ENCODE measurements around the gene MARK2.

Gene MARK2

DNA sequence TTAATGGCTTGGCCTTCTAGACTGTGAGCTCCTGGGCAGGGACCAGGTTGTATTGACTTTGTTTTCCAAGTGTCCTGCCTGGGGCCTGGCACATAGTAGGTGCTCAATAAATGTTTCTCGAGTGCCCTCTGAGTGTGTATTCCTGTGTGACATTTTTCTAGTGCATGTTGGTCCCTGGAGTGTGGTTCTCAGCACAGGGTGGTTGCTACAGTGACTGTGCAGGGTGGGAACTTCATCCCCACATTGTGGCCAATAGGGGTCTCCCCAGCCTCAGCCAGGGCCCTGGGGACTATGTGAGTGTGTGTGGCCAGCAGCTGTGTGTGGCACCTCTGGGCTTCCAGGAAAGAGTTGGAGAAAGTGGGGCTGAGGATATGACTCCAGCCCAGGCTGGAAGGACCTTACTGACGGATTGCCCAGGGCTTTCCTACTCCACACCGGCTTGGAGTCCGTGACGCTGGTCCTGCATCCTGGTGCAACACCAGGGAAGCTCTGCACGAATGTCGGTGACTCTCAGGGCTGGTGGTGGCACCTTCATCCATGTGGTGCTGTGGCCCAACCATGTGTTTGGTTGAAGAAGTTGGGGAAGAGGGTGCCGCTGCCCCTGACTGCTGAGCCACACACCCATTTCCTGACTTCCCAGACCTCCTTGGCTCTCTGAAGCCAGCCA, 9.0 kb upstream of the MARK2 start:
- no peak for DNase-seq (ENCODE audit: low read depth in 2 of 3, low spot score in 1 of 3)

DNA sequence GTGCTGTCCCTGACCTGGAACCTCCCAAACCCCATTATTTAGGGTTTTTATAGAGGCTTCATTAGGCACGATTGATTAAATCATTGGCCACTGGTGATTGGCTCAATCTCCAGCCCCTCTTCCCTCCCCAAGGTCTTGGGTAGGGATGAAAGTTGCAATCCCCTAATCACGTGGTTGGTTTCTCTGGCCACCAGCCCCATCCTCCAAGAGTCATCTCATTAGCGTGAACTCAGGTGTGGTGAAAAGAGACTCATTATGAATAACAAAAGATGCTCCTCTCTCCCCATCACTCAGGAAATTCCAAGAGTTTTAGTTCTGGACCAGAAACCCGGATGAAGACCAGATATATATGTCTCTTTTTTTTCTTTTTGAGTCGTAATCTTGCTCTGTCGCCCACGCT, 7.6 kb upstream of the MARK2 start:
- no peak for DNase-seq (ENCODE audit: low read depth in 2 of 3, low spot score in 1 of 3)

DNA sequence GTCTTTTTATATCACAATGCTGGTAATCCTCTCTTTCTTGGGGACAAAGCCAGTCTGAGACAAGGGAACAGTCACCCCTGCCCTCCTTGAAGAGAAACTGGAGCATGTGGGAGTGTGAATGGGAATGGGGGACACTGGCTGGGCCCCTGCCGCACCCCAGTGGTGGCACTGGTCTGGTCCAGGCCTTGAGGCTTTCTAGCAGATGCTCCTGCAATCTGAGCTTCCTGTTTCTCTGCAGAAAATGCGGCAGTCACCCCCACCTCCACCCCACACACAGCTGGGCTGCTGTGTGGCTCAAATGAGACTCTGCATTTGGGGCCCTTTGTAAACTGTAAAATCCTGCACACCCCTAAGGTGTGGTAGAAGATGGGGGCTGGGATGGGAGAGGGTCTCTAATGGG, 6.6 kb upstream of the MARK2 start:
- no peak for DNase-seq (ENCODE audit: low read depth in 2 of 3, low spot score in 1 of 3)

DNA sequence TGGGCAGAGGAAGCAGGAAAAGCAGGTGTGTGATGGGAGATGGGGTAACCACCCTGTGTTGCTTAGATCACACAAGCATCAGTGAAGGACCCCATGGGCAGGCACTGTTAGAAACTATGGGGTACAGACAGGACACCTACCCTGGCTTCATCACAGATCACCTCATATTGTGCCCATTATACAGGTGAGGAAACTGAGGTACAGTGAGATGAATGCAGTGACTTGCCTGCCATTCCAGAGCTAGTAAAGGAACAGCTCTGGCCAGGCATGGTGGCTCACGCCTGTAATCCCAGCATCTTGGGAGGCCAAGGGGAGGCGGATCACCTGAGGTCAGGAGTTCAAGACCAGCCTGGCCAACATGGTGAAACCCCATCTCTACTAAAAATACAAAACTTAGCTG, 5.9 kb upstream of the MARK2 start:
- DNase-seq (ENCODE audit: low read depth in 2 of 3, low spot score in 1 of 3), result no peak

- no peak for DNase-seq (ENCODE audit: low read depth in 2 of 3, low spot score in 1 of 3)
Measured at GRCh38 chr11:63834535-63835157, 4.3 kb upstream of the MARK2 start.

- no peak for DNase-seq (ENCODE audit: low read depth in 2 of 3, low spot score in 1 of 3)
Measured at GRCh38 chr11:63835158-63835545, 3.8 kb upstream of the MARK2 start.

DNA sequence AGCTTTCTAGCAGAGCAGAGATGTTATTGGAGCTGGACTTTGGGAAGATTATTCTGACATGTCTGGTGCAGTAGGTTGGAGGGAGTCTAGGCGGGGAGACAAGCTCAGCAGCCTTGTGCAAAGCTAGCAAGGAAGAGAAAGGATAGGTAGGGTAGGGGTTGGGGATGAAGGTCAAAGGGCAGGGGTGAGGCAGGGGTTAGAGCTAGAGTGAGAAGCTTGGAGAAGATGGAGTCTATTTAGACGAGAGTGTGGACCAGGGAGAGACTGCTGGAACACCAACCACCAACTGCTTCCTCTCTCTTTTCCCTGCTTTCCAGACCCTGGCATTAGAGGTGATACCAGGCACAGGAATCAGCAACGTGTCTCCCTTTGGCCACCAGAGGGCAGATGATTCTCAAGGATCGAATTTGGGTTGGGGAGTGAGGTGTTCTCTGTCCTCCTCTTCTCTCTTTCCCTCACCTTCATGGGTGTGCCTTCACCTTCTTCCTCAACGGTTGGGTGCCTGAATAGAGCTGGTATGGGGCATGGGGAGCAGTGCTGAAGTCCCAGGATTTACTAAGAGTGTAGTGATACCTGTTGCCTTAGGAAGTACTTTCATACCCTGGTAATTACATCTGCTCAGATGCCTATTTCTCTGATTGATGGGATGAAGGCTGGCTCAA, 1.8 kb upstream of the MARK2 start:
- peak; percentile 50 to 80 (median 53) for DNase-seq (ENCODE audit: low read depth in 2 of 3, low spot score in 1 of 3)

DNA sequence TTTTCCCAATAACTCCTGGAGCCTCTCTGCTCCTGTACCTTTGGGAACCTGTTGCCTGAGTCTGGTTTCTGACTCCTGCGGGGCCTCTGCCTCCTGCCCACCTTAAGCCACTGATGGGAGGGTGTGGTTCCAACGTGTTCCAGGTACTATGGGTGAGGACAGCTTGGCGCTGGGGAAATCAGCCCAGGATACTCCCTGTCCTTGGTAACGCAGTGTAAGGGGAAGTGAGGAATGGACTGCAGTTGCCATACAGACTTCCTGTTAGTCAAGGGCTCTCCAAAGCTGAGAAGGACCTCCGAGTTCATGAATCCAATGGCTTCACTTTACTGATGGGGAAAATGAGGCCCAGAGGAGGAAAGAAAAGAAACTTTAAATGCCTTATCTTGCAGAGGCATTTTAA, 1.2 kb upstream of the MARK2 start:
- no peak for DNase-seq (ENCODE audit: low read depth in 2 of 3, low spot score in 1 of 3)

GRCh38 chr11:63838150-63838677, 696 bp upstream of the MARK2 start:
- no peak for DNase-seq (ENCODE audit: low read depth in 2 of 3, low spot score in 1 of 3)

GRCh38 chr11:63839508-63840355, 822 bp downstream of the MARK2 start:
- peak in 1 of 3 donors; percentile 22 for DNase-seq (ENCODE audit: low read depth in 2 of 3, low spot score in 1 of 3)

DNA sequence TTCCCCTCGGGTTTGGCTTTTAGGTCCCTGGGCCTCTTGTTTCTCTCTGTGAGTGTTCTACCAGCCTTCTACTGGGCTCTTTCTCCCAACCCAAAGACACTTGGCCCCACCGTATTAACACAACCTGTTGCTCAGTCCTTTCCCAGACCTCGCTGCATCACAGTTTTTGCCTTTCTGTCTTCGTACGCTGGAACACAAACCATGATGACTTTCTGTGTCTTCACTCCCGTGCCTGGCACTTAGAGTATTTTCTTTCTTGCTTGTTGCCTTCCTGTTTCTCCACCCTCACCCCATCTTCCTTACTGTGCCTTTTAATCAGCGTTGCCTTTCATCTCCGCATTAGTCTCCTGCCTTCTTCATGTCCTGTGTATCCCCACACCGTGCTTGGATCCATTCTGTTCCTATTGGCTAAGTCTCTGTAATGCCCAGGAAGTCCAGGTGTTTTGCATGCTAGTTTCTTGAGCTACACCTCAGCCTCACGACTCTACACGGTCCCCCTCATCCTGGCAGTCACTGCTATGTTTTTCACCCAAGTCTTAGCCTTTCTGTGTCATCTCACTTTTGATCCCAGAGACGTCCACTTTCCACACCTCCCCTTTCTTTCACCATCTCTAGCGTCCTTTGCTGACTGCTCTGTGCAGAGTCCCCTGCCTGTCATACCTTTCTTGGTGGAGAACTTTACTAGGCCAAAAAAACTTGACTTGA, 1.6 kb downstream of the MARK2 start:
- DNase-seq (ENCODE audit: low read depth in 2 of 3, low spot score in 1 of 3), result no peak

- DNase-seq (ENCODE audit: low read depth in 2 of 3, low spot score in 1 of 3), result no peak
Measured at GRCh38 chr11:63841554-63841953, 2.6 kb downstream of the MARK2 start.

DNA sequence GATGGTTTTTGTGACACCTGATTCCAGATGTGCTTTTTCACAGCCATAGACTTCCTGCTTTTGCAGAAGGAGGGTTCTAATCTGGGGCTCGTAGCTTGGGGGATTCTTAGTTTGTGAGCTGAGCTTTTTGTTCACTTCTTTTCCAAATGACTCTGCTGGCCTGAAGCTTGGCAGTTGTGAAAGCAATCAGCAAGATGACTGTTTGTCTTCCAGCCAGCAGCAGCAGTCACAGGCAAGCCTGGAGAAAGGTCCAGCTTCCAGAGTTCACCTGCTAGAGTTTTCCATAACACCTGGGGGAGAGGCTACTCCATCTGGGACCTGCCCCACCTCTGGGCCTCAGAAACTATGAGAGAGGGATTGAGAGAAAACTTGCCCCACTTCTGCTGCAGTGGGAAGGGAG, 4.1 kb downstream of the MARK2 start:
- no peak for DNase-seq (ENCODE audit: low read depth in 2 of 3, low spot score in 1 of 3)

DNA sequence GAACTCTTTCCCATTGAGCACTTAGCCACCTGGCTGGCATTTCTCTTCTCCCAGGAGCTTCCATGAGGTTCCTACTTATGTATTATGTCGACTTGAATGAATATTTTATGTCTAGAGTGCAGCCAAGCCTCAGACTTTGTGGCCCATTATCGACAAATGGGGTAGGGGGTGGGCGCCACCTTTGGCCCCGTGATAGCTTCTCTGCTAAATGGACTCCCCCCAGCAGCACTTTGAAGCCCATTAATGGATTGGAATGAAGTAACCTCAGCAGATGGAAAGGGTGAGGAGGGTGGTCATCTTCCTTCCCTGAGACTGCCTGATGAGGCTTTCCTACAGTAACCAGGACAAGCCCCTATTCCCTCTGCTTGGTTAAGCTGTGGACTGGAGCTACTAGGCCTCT, 5.9 kb downstream of the MARK2 start:
- no peak for DNase-seq (ENCODE audit: low read depth in 2 of 3, low spot score in 1 of 3)

GRCh38 chr11:63845303-63845702, 6.4 kb downstream of the MARK2 start:
- no peak for DNase-seq (ENCODE audit: low read depth in 2 of 3, low spot score in 1 of 3)

DNA sequence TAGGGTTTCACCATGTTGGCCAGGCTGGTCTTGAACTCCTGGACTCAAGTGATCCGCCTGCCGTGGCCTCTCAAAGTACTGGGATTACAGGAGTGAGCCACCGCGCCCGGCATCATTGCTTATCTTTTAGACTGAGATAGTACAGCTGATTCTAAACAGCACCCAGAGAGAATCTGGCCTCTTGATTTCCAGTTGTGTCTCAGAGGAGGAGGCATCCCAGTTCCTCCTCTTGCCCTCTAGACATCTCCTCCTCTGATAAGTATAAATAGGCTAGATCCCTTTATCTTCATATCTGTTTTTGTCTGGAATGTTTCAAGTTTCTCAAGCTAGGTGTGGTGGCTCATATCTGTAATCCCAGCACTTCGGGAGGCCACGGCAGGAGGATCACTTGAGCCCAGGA, 7.0 kb downstream of the MARK2 start:
- DNase-seq (ENCODE audit: low read depth in 2 of 3, low spot score in 1 of 3), result no peak

DNA sequence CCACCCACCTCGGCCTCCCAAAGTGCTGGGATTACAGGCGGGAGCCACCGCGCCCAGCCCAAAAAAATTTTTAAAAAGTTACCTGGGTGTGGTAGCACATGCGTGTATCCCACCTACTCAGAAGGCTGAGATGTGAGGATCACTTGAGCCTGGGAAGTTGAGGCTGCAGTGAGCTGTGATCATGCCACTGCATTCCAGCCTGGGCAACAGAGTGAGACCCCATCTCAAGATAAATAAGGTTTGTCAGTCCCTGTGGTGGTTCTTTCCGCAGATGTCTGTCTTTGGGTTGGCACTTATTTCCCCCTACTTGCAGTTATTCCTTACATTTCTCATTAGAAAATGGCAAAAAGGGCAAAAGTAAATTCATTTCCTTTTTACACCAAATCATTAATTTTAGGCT, 8.0 kb downstream of the MARK2 start:
- no peak for DNase-seq (ENCODE audit: low read depth in 2 of 3, low spot score in 1 of 3)

GRCh38 chr11:63847363-63847762, 8.5 kb downstream of the MARK2 start:
- DNase-seq (ENCODE audit: low read depth in 2 of 3, low spot score in 1 of 3), result no peak

GRCh38 chr11:63849691-63850090, 10.8 kb downstream of the MARK2 start:
- DNase-seq (ENCODE audit: low read depth in 2 of 3, low spot score in 1 of 3), result no peak

DNA sequence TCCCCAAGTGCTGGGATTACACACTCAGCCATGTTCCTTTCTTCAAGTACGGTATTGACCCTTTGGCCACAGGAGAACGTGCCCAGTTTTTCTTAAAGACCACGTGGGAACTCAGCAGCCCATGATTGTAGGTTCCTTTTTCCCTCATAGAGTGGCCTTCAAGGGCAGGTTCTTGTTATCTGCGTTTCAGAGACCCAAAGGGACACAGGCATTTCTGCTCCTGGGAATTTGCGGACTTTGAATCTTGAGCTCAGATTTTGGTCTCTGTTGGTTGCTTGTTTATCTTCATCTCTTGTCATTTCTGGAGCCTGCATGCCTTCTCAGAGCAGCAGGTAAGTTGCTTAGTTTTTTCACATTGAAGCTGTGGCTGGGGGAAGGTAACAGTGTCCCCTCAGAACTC, 12.0 kb downstream of the MARK2 start:
- DNase-seq (ENCODE audit: low read depth in 2 of 3, low spot score in 1 of 3), result no peak

DNA sequence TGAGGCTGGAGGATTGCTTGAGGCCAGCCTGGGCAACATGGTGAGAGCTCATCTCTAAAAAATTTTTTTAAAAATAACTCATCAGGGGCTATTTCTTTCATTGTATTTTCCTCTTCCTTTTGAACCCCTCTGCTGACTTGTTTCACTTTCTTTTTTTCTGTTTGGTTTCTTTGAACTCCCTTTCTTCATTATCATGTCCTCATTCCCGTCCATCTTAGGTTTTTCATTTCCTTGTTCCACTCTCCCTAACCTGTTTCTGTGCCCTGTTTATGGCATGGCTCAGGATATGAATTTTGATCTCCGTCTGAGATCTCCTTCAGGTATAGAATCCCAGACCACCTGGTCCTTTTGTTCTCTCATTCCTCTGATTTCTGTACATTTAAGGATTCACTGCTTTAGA, 12.5 kb downstream of the MARK2 start:
- no peak for DNase-seq (ENCODE audit: low read depth in 2 of 3, low spot score in 1 of 3)
